ENCODE measurements around the gene DIRAS1.

DIRAS1 gene

DNA sequence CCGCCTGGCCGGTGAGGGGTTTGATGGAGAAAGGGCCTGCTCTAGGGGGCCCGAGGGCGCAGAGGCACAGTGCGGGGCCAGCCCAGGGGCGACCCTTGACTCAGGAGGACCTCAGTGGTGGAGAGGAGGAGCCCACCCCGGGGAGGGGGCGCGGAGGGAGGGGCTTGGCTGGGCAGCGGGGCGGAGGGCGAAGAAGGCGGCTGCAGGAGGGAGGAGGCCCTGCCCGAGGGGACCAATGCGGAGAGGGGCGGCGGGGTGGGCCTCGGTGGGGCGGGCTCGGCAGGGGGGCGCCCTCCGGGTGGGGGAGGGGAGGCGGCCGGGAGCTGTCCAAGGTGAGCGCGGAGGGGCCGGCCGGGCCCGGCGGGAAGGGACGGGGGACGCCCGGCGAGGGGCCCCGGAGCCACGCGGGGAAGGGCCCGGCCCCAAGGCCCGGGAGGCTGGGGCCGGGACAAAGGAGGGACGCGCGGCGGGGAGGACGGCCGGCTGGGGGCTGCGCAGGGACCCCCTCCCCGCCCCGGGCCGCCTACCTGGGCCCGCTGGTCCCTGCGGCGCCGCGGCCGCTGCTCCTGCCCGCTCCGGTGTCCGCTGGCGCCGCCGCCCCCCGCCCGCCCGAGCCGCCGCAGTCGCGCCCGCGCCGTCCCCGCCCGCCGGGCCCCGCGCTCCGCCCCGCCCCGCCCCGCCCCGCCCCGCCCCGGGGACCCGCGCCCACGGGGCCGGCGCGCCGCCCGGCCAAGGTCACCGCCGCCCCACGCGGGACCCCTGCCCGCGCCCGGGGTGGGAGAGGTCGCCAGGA lies at the start of gene DIRAS1:
DIRAS1 (minus strand) TSS at position 596 of the 793 bp plus-strand sequence. CDS start 3,566 bp downstream, outside the sequence.
- peak; percentile 28 for DNase-seq

- no peak for DNase-seq
These were observed 49.2 kb upstream of the DIRAS1 start for GRCh38 chr19:2770055-2771013.

DNA sequence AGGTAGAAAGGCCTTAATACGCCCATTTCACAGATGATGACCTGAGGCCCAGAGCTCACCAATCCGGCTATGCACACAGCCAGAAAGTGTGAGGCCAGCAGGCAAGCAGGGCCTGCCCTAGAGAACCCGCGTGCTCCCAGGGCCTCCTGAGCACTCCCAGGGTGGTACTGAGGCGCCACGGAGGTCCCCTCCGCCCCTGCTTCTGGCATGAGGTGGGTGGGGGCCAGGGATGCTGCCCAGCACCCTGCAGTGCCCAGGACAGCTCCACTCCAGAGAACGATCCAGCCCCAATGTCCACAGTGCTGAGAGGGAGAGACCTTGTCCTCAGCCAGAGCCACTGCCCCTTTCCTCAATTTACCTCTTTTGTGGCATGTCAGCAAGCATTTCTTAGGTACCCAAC lies 48.0 kb upstream of the DIRAS1 start:
- DNase-seq: no peak

DNA sequence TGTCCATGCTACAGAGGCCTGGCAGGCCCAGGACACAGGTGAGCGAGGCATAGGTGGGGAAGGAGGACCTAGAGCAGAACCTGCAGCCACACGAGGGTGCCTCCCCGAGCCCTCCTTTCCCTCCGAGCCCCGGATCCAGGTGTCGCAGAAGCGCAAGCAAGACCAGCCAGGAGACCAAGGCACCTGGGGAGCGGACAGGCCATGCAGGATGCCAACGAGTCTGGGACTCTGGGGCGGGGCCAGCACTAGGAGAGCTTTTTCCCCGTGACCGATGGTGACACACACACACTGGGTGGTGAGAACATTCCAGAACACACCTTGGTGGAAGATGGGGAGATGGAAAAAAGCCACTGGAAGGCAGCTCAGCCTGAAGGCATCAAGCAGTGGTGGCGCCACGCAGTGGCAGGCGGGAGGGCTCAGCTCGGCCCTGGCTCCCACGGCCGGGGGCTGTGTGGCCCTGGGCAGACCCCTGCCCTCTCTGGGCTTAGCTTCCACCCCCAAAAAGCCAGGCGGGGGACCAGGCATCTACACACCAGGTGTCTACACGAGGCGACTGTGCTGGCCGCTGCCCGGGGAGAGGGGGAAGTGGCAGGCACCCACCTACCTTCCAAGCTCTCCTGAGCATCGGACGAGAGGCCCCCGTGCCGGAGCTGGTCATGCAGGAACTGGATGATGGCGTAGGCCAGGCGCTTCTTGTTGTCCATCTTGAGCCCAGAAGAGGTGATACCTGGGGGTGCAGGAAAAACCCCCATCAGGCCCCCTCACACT lies 47.4 kb upstream of the DIRAS1 start:
- DNase-seq: no peak

DNA sequence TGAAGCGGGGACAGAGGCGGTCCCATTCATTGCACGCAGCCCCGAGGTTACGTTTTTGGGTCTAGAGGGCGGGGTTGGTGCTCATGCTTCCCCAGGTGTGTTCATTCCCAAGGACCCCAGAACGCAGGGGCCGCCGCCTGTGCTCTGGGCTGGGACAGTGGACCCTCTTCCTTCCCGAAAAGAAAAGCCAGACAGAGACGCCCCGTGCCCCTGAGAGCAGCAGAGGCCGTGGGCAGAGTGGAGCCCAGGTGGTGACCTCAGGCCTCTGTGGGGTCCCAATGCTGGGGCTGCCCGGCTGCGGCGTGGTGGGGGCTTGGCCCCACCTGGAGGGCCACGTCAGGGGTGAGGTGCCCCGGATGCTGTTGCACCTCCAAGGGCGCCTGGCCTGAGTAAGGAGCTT lies 46.5 kb upstream of the DIRAS1 start:
- DNase-seq: no peak

- no peak for DNase-seq
These were observed 45.6 kb upstream of the DIRAS1 start for GRCh38 chr19:2766594-2767372.

DNA sequence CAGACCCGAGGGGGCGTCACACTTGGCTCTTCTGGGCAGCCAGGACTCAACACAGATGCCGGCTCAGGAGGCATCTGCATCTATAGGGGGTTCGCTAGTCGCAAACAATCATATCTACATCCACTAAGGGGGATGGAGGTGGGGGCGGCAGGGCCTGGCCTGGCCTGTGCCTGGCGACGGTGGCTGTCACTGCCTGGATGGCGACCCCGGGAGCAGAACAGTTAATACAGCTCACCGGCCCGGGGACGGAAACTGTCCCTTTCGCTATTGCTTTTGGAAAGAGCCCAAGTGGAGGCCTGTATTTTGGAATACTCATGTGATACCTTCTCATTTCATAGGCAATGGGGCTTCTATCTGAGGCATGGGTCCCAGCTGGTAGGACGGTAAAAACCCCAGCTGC lies 44.2 kb upstream of the DIRAS1 start:
- DNase-seq: no peak

DNA sequence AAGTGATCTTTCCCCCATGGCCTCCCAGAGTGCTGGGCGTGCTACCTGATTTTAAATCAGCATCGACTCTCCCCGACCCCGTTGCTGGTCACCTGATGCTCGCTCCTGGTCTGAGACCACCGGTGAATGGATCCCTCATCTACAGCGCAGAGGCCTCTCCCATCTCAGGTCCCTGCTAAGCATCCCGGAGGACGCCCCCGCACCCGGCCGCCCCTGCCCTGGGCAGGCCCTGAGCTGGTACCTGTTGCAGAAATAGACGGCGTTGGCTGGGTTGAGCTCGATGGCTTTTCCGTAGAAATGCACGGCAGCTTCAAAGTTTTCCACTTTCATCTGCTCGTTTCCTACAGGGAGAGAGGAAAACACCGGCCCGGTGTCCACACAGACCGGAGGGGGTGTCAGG lies 43.8 kb upstream of the DIRAS1 start:
- DNase-seq: no peak

DNA sequence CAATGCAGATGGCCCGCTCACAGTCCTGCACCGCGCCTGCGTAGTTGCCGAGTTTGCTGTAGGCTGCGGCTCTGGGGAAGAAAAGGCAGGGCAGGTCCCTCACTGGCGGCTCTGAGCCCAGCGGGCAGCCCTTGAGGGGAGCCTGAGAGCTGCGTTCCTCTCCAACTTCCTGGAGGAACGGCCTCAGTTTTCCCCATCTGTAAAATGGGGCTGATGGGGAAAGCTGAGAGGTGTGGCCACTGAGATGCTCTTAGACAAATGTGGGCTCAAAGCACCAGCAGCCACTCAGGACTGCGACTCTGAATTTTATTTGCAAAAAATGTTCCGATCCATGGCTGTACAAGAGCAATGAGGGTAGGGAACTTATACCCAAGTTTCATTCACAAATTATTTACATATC lies 42.5 kb upstream of the DIRAS1 start:
- no peak for DNase-seq

GRCh38 chr19:2762783-2763496 lies 41.8 kb upstream of the DIRAS1 start:
- no peak for DNase-seq

GRCh38 chr19:2761876-2762782 lies 41.0 kb upstream of the DIRAS1 start:
- DNase-seq: no peak

- DNase-seq: no peak
These were observed 40.1 kb upstream of the DIRAS1 start for GRCh38 chr19:2761309-2761677.

DNA sequence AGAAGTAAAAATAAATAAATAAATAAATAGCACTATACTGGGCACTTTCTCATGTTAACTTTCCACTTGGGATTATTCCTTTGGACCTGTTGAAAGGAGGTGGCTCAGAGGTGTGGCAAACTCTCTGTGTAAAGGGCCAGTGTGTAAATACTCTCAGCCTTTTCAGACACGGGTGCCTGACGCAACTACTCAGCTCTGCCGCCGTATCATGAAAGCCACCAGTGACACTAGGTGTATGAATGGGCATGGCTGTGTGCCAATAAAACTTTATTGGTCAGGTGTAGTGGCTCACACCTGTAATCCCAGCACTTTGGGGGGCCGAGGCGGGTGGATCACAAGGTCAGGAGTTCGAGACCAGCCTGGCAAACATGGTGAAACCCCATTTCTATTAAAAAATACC lies 38.8 kb upstream of the DIRAS1 start:
- no peak for DNase-seq

DNA sequence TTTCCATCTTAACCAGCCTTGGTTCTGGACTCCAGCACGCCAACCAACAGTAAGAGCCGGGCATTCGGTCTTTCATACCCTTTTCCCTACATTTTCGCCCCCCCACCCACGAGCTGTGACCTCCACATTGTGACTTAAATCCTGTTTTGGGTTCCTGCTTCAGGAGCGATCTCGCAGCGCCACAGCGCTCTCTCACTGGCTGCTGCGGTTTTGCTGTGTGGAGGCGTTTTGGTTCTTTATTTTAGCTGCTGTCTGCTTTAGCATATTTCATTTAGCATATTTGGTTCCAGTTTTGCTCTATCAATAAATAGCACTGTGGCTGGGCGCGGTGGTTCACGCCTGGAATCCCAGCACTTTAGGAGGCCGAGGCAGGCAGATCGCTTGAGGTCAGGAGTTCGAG lies 38.2 kb upstream of the DIRAS1 start:
- no peak for DNase-seq

DNA sequence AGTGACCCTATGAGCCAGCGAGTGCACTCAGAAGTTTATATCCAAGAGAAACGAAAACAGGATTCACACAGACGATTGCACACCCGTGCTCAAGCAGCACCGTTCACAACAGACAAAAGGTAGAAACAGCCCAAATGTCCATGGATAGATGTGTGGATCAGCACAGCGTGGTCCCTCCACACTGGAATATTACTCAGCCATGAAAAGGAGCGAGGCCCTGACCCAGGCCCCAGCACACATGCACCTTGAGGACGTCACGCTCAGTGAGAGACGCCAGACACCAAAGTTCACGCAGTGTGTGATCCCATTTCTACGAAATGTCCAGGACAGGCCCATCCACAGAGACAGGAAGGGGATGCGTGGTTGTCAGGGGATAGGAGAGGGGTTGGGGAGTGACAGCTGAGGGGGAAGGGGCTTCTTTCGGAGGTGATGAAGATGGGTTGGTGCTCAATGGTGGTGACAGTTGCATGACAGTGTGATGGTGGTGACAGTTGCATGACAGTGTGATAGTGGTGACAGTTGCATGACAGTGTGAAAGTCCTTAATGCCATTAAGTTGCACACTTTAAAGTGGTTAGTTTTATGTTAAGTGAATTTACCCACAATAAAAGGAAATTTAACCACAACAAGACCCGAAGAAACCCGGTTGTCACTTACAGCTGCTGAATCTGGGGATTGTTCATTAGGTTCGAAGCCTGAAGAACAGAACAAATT lies 37.6 kb upstream of the DIRAS1 start:
- DNase-seq: no peak

- no peak for DNase-seq
These were observed 36.0 kb upstream of the DIRAS1 start for GRCh38 chr19:2756921-2757881.

DNA sequence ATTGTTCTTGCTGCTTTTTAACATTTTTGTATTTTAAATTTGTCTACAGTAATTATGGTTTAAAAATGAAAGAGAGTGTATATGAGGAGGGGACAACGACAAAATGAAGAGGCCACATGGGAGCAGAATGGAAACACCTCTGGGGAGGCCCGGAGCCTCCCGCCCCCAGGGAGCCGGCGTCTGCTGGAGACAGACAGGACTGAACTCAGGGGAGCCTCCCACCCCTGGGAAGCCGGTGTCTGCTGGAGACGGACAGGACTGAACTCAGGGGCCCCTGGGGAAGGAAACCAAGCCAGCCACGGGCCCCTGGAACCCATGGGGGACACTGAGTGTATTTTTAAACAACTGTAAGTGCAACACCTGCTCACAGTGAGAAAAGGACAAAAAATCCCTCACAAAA lies 35.3 kb upstream of the DIRAS1 start:
- no peak for DNase-seq

GRCh38 chr19:2755811-2756210 lies 34.6 kb upstream of the DIRAS1 start:
- no peak for DNase-seq

DNA sequence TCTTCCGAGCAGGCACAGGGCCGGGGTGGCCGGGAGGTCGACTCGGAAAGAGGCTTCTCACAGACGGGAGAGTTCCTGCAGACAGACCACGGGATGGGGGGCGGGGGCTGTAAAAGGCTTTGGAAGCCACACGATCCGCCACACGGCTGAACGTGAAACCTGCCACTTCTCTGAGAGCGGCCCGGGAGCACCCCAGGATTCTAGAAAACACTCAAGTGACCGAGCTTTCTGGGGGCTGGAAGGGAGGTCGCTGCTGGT lies 34.2 kb upstream of the DIRAS1 start:
- DNase-seq: no peak
